Panc1 (cell line): ENCODE results near the gene CHST14. TPM values are rescaled to one million over a fixed set of nuclear protein-coding genes. Genes with fewer than 3 reads are reported as not detected.

Source experiments
- ATAC-seq: fragments of 200-7000 bp; cut with Tn5 transposase; 2 replicates; pipeline ENCODE4 v1.9.1; 2020; ENCODE audit warnings: mild to moderate bottlenecking, moderate library complexity
- BruUV-seq: library from RNA; stranded (reverse); fragments of 400-500 nt; replicated peaks from 2 replicates; lab custom pipeline; 2021; lab: Mats Ljungman, UMichigan
- CTCF ChIA-PET: fragments of 300-600 bp; sonication (Branson Sonifier 250); formaldehyde crosslinking; loops from one replicate; lab custom pipeline; 2022; ENCODE audit warnings: antibody characterized with exemption; lab: Charles Lee
- POLR2A ChIA-PET: fragments of 300-600 bp; sonication (Branson Sonifier 250); formaldehyde crosslinking; loops from one replicate; lab custom pipeline; 2022; ENCODE audit warnings: antibody characterized with exemption; lab: Charles Lee
- DNase-seq: peaks from one replicate; pipeline ENCODE4 v3.0.0-alpha.2; 2010; ENCODE audit warnings: low read depth, low spot score
- H3K27ac ChIP-seq: 2 replicates; pipeline ENCODE4 v1.5.1; 2011; ENCODE audit warnings: mild to moderate bottlenecking, low read length, inconsistent platforms
- H3K27me3 ChIP-seq: fragments of 200-500 bp; sonication (Bioruptor generic); 2 replicates; pipeline ENCODE4 v1.6.0; 2014; ENCODE audit warnings: low read length, inconsistent platforms; ENCODE audit not compliant: control insufficient read depth, insufficient read depth
- H3K36me3 ChIP-seq: fragments of 200-500 bp; sonication (Bioruptor generic); 2 replicates; pipeline ENCODE4 v1.5.1; 2014; ENCODE audit warnings: inconsistent platforms, mild to moderate bottlenecking, low read length, moderate library complexity; ENCODE audit not compliant: control insufficient read depth, insufficient read depth
- H3K4me1 ChIP-seq: 2 replicates; pipeline ENCODE4 v1.5.1; 2011; ENCODE audit warnings: inconsistent platforms, mild to moderate bottlenecking, low read length, moderate library complexity; ENCODE audit not compliant: control insufficient read depth, insufficient read depth
- H3K4me3 ChIP-seq, 2 experiments: 2 replicates each; pipeline ENCODE4 v1.5.1; 2011 to 2012; ENCODE audit warnings: low read depth in 2 of 2, low read length in 2 of 2, mild to moderate bottlenecking in 2 of 2, inconsistent platforms in 1 of 2, moderate library complexity in 1 of 2
- H3K9me3 ChIP-seq: fragments of 200-500 bp; sonication (Bioruptor generic); 2 replicates; pipeline ENCODE4 v1.5.1; 2014; ENCODE audit warnings: low read depth, mild to moderate bottlenecking, inconsistent platforms, low read length, moderate library complexity; ENCODE audit not compliant: control insufficient read depth, insufficient read depth
- POLR2AphosphoS5 ChIP-seq: IDR thresholded peaks from 2 replicates; pipeline ENCODE4 v1.6.1; 2012; ENCODE audit warnings: mild to moderate bottlenecking, low read depth, low read length, moderate library complexity
- SIN3A ChIP-seq: IDR thresholded peaks from 2 replicates; pipeline ENCODE4 v1.6.1; 2012; ENCODE audit warnings: low read depth, mild to moderate bottlenecking, low read length, moderate library complexity, borderline replicate concordance; ENCODE audit not compliant: insufficient read depth
- TCF7L2 ChIP-seq: IDR thresholded peaks from 2 replicates; pipeline ENCODE4 v1.6.1; 2011; ENCODE audit warnings: mild to moderate bottlenecking, low read depth, low read length, inconsistent platforms
- in situ Hi-C: cut with HindIII; loops from 2 replicates; pipeline ENCODE4 v1.10.0; 2016; ENCODE audit warnings: low sequenced_read_pairs, low pct_unique_long_range_greater_than_20kb
- intact Hi-C: fragments of 100-400 bp; cut with micrococcal nuclease; formaldehyde crosslinking; loops from one replicate; pipeline ENCODE4 v1.10.0; 2022; ENCODE audit not compliant: unreplicated experiment
- total RNA-seq: library from RNA; stranded (reverse); gene quantifications from one replicate; pipeline ENCODE4 v1.2.1, GENCODE V29; 2021; ENCODE audit not compliant: unreplicated experiment
- TF ChIP-seq, protein P1 (sequence below): fragments of 450-650 bp; IDR thresholded peaks from 2 replicates; pipeline ENCODE4 v1.5.1; 2017; ENCODE audit warnings: mild to moderate bottlenecking
- TF ChIP-seq, protein P2 (sequence below), 2 experiments: IDR thresholded peaks; 2 replicates each; pipeline ENCODE4 v1.6.1; 2011 to 2012; ENCODE audit warnings: low read depth in 2 of 2, control low read depth in 1 of 2, low read length in 1 of 2, mild to moderate bottlenecking in 1 of 2, moderate library complexity in 1 of 2; ENCODE audit not compliant: insufficient read depth in 1 of 2

Gene CHST14
- total RNA-seq, 1 experiment from 2014 or later, result 42.4 TPM

DNA sequence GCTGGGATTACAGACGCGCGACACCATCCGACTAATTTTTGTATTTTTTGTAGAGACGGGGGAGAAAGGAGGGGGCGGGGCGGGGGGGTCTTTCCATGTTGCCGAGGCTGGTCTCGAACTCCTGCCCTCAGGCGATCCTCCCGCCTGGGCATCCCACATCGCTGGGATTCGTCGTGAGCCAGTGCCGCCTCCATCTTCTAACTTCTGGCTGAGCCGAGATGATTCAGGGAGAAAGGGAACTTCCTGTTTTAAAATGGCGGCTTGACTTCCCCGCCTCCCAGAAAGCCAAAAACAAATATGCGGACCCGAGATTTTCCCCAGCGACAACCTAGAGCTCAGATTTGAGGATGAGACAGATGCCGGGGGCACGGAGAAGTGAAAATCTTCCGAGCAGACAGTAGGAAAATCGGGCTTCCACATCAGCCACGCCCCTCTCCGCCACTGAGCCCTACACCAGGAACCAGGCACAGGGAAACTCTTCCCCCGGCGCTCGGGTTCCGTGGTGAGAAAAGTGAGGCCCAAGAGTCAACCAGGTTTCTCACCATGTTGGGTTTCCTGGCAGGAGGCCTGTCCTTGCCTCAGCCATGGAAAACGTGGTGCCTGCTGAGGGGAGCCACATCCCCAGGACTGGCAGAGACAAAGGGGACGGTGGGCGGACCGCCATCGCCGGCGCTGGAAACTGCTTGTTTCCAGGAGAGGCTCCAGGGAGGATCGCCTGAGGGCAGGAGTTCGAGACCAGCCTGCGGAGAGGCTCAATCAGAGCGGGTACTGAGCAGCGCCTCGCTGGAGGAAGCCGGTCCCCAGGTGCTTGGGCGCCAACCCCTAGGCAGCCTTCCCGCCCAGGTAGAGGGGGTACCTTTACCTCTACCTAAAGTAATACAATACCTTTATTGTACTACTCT lies 18.7 kb downstream of the CHST14 start:
- in situ Hi-C loops (no loop called here), intact Hi-C loops (no loop called here)
- Histone ChIP-seq H3K27ac (no peak overlapping the region), H3K4me3 (no peak overlapping the region), H3K36me3 (no peaks in the 10 kb centered on the region), H3K4me1 (no peaks in the 10 kb centered on the region), H3K9me3 (no peaks in the 10 kb centered on the region), H3K27me3 (no peaks in the 10 kb centered on the region)
- TF ChIP-seq TCF7L2, result no peak
- TF ChIP-seq SIN3A, result no peak
- TF ChIP-seq POLR2AphosphoS5, result no peak
- TF ChIP-seq, protein P1, sequence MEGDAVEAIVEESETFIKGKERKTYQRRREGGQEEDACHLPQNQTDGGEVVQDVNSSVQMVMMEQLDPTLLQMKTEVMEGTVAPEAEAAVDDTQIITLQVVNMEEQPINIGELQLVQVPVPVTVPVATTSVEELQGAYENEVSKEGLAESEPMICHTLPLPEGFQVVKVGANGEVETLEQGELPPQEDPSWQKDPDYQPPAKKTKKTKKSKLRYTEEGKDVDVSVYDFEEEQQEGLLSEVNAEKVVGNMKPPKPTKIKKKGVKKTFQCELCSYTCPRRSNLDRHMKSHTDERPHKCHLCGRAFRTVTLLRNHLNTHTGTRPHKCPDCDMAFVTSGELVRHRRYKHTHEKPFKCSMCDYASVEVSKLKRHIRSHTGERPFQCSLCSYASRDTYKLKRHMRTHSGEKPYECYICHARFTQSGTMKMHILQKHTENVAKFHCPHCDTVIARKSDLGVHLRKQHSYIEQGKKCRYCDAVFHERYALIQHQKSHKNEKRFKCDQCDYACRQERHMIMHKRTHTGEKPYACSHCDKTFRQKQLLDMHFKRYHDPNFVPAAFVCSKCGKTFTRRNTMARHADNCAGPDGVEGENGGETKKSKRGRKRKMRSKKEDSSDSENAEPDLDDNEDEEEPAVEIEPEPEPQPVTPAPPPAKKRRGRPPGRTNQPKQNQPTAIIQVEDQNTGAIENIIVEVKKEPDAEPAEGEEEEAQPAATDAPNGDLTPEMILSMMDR, result no peak
- TF ChIP-seq, protein P2, sequence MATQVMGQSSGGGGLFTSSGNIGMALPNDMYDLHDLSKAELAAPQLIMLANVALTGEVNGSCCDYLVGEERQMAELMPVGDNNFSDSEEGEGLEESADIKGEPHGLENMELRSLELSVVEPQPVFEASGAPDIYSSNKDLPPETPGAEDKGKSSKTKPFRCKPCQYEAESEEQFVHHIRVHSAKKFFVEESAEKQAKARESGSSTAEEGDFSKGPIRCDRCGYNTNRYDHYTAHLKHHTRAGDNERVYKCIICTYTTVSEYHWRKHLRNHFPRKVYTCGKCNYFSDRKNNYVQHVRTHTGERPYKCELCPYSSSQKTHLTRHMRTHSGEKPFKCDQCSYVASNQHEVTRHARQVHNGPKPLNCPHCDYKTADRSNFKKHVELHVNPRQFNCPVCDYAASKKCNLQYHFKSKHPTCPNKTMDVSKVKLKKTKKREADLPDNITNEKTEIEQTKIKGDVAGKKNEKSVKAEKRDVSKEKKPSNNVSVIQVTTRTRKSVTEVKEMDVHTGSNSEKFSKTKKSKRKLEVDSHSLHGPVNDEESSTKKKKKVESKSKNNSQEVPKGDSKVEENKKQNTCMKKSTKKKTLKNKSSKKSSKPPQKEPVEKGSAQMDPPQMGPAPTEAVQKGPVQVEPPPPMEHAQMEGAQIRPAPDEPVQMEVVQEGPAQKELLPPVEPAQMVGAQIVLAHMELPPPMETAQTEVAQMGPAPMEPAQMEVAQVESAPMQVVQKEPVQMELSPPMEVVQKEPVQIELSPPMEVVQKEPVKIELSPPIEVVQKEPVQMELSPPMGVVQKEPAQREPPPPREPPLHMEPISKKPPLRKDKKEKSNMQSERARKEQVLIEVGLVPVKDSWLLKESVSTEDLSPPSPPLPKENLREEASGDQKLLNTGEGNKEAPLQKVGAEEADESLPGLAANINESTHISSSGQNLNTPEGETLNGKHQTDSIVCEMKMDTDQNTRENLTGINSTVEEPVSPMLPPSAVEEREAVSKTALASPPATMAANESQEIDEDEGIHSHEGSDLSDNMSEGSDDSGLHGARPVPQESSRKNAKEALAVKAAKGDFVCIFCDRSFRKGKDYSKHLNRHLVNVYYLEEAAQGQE (IDR thresholded peaks at IDR 0.05; ENCODE audit: insufficient read depth in 1 of 2, low read depth in 2 of 2, low read length in 1 of 2), result no peak
- ChIA-PET CTCF (no interaction called here), POLR2A (no interaction called here)
- no peak for DNase-seq
- no peak for ATAC-seq
- BruUV-seq, result no TSS peak

- in situ Hi-C loops (no loop called here), intact Hi-C loops (no loop called here)
- Histone ChIP-seq H3K4me3 (no peak overlapping the region), H3K27ac (no peak overlapping the region), H3K27me3 (no peaks in the 10 kb centered on the region), H3K4me1 (no peaks in the 10 kb centered on the region), H3K36me3 (no peaks in the 10 kb centered on the region), H3K9me3 (no peaks in the 10 kb centered on the region)
- ChIA-PET CTCF (no interaction called here), POLR2A (no interaction called here)
- no peak for TF ChIP-seq POLR2AphosphoS5
- no peak for TF ChIP-seq TCF7L2
- TF ChIP-seq, protein P1, result no peak
- TF ChIP-seq, protein P2 (IDR thresholded peaks at IDR 0.05; ENCODE audit: insufficient read depth in 1 of 2, low read depth in 2 of 2, low read length in 1 of 2), result no peak
- no peak for TF ChIP-seq SIN3A
- DNase-seq, result no peak
- BruUV-seq, result no TSS peak
- no peak for ATAC-seq
Observed at GRCh38 chr15:40493089-40493840, 22.5 kb downstream of the CHST14 start.
